Neural progenitor cell (in vitro differentiated cells): ENCODE results near the gene TF.

ENCODE experiments used
- EZH2 ChIP-seq: fragments of 200-600 bp; sonication (generic); IDR thresholded peaks from 2 replicates; pipeline ENCODE4 v1.6.1; 2017; ENCODE audit warnings: antibody characterized with exemption, mild to moderate bottlenecking, moderate library complexity
- TF ChIP-seq, protein P1 (sequence below): fragments of 200-600 bp; sonication (generic); IDR thresholded peaks from 2 replicates; pipeline ENCODE4 v1.5.1; 2017; ENCODE audit warnings: antibody characterized with exemption, mild to moderate bottlenecking

DNA sequence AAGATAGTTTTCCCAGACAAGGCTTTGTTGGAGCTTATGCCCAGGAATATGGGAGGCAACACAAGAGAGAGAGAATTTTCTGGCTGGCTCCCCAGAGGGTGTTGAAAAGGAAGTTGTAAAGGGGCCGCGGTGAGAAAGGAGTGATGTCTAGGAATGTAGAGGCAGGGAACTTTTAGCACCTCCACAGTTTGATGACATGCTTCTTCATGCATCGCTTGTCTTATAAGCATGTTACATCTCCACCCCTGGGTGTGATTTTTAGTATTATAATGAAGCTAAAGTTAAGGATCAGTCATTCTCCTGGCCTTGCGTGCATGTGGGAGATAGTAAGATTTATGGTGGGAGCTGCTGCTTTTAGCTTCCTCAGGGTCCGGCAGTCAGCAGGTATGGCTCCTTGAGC is 32.8 kb upstream of the TF start:
- TF ChIP-seq, protein P1, sequence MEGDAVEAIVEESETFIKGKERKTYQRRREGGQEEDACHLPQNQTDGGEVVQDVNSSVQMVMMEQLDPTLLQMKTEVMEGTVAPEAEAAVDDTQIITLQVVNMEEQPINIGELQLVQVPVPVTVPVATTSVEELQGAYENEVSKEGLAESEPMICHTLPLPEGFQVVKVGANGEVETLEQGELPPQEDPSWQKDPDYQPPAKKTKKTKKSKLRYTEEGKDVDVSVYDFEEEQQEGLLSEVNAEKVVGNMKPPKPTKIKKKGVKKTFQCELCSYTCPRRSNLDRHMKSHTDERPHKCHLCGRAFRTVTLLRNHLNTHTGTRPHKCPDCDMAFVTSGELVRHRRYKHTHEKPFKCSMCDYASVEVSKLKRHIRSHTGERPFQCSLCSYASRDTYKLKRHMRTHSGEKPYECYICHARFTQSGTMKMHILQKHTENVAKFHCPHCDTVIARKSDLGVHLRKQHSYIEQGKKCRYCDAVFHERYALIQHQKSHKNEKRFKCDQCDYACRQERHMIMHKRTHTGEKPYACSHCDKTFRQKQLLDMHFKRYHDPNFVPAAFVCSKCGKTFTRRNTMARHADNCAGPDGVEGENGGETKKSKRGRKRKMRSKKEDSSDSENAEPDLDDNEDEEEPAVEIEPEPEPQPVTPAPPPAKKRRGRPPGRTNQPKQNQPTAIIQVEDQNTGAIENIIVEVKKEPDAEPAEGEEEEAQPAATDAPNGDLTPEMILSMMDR, result no peak
- TF ChIP-seq EZH2, result no peak
